Measurements from ENCODE around the gene PLXND1. TPM values are rescaled to one million over a fixed set of nuclear protein-coding genes. Genes with fewer than 3 reads are reported as not detected.

Gene PLXND1
- total RNA-seq, 2 donors from 2014 or later = 73.1 to 83.2 TPM

GRCh38 chr3:129602730-129603560 lies 3.5 kb downstream of the PLXND1 start:
- DNase-seq = peak; percentile 93
- no peak for TF ChIP-seq CTCF (conservative IDR thresholded peaks at IDR 0.05)
- peaks cover 20% of the 10 kb centered on the region for H3K27me3 ChIP-seq (ENCODE audit: control insufficient read depth, insufficient read depth, low read length, poor library complexity, severe bottlenecking)
- H3K4me1 ChIP-seq (ENCODE audit: control insufficient read depth, insufficient read depth, low read length) = peaks cover 11% of the 10 kb centered on the region
- Mint-ChIP-seq H3K4me3 (peak overlapping the region; percentile 77), H3K9me3 (no peaks in the 10 kb centered on the region), H3K4me1 (peaks cover 59% of the 10 kb centered on the region), H3K27ac (peak overlapping the region; percentile 76), H3K27me3 (ENCODE audit: insufficient read depth) (peaks cover 15% of the 10 kb centered on the region), H3K36me3 (ENCODE audit: low read depth) (peaks cover 3% of the 10 kb centered on the region)
- H3K9me3 ChIP-seq (ENCODE audit: control insufficient read depth, low read length) = no peaks in the 10 kb centered on the region
- H3K36me3 ChIP-seq (ENCODE audit: control insufficient read depth, insufficient read depth, low read length) = no peaks in the 10 kb centered on the region
- H3K27ac ChIP-seq (ENCODE audit: low read depth, low read length) = peak overlapping the region; percentile 44
- peak overlapping the region; percentile 18 for H3K9ac ChIP-seq (ENCODE audit: extremely low read depth, low read length, poor library complexity, severe bottlenecking)
- H3K4me3 ChIP-seq (ENCODE audit: low read length) = no peak overlapping the region
- 66 to 78% methylated on average over 7 to 15 of the region's 15 CpGs for WGBS, 2 experiments (ENCODE audit: insufficient coverage in 1 of 2, insufficient read length in 1 of 2)

- Histone ChIP-seq H3K4me3 (ENCODE audit: low read length) (no peak overlapping the region), H3K4me1 (ENCODE audit: control insufficient read depth, insufficient read depth, low read length) (peaks cover 16% of the 10 kb centered on the region), H3K27me3 (ENCODE audit: control insufficient read depth, insufficient read depth, low read length, poor library complexity, severe bottlenecking) (peaks cover 20% of the 10 kb centered on the region), H3K36me3 (ENCODE audit: control insufficient read depth, insufficient read depth, low read length) (no peaks in the 10 kb centered on the region), H3K27ac (ENCODE audit: low read depth, low read length) (no peak overlapping the region), H3K9me3 (ENCODE audit: control insufficient read depth, low read length) (no peaks in the 10 kb centered on the region), H3K9ac (ENCODE audit: extremely low read depth, low read length, poor library complexity, severe bottlenecking) (no peak overlapping the region)
- peaks cover 3% of the 10 kb centered on the region for H3K36me3 Mint-ChIP-seq (ENCODE audit: low read depth)
- DNase-seq = peak; percentile 96
- H3K9me3 Mint-ChIP-seq = no peaks in the 10 kb centered on the region
- peak overlapping the region; percentile 77 for H3K4me3 Mint-ChIP-seq
- peaks cover 58% of the 10 kb centered on the region for H3K4me1 Mint-ChIP-seq
- H3K27ac Mint-ChIP-seq = peak overlapping the region; percentile 76
- WGBS, 2 experiments (ENCODE audit: insufficient coverage in 1 of 2, insufficient read length in 1 of 2) = 55 to 77% methylated on average over 10 to 11 of the region's 11 CpGs
- TF ChIP-seq CTCF (conservative IDR thresholded peaks at IDR 0.05) = no peak
- H3K27me3 Mint-ChIP-seq (ENCODE audit: insufficient read depth) = peaks cover 15% of the 10 kb centered on the region
Measured at GRCh38 chr3:129602309-129602708, 4.2 kb downstream of the PLXND1 start.

- no peak for DNase-seq
- H3K27ac Mint-ChIP-seq = no peak overlapping the region
- H3K4me3 ChIP-seq (ENCODE audit: low read length) = no peak overlapping the region
- H3K27me3 Mint-ChIP-seq (ENCODE audit: insufficient read depth) = peaks cover 15% of the 10 kb centered on the region
- no peak overlapping the region for H3K27ac ChIP-seq (ENCODE audit: low read depth, low read length)
- H3K9ac ChIP-seq (ENCODE audit: extremely low read depth, low read length, poor library complexity, severe bottlenecking) = no peak overlapping the region
- H3K36me3 Mint-ChIP-seq (ENCODE audit: low read depth) = peaks cover 3% of the 10 kb centered on the region
- H3K36me3 ChIP-seq (ENCODE audit: control insufficient read depth, insufficient read depth, low read length) = no peaks in the 10 kb centered on the region
- peaks cover 20% of the 10 kb centered on the region for H3K27me3 ChIP-seq (ENCODE audit: control insufficient read depth, insufficient read depth, low read length, poor library complexity, severe bottlenecking)
- no peaks in the 10 kb centered on the region for H3K9me3 ChIP-seq (ENCODE audit: control insufficient read depth, low read length)
- no peak for TF ChIP-seq CTCF (conservative IDR thresholded peaks at IDR 0.05)
- WGBS, 2 experiments (ENCODE audit: insufficient coverage in 1 of 2, insufficient read length in 1 of 2) = 94% methylated on average over 5 of the region's 5 CpGs; no CpG with 5 or more reads in 1 of the 2 experiments
- peak overlapping the region; percentile 77 for H3K4me3 Mint-ChIP-seq
- H3K9me3 Mint-ChIP-seq = no peaks in the 10 kb centered on the region
- H3K4me1 Mint-ChIP-seq = peaks cover 58% of the 10 kb centered on the region
- H3K4me1 ChIP-seq (ENCODE audit: control insufficient read depth, insufficient read depth, low read length) = peaks cover 22% of the 10 kb centered on the region
Measured at GRCh38 chr3:129601713-129602112, 4.8 kb downstream of the PLXND1 start.
